Neural cell (in vitro differentiated cells): ENCODE data around the gene PSEN2. TPM values are rescaled to one million over a fixed set of nuclear protein-coding genes. Genes with fewer than 3 reads are reported as not detected.
"Not testable (repeated sequence)": the region's sequence is repeated elsewhere in the genome, so short reads cannot be mapped to it uniquely, and the experiment has no call there.

Experiments
- H2AFZ ChIP-seq: fragments of 200-600, 300-800 bp; sonication (generic), shearing (Covaris generic); 2 replicates; pipeline ENCODE4 v1.6.0; 2014; ENCODE audit warnings: low read depth, mild to moderate bottlenecking, antibody characterized with exemption, low read length, moderate library complexity
- H3F3A ChIP-seq: fragments of 200-600 bp; shearing (Covaris generic); 2 replicates; pipeline ENCODE4 v1.6.1; 2016; ENCODE audit warnings: mild to moderate bottlenecking, moderate library complexity, mixed read lengths, antibody characterized with exemption, low read length; ENCODE audit not compliant: insufficient read depth, poor library complexity, severe bottlenecking
- H3K27ac ChIP-seq: fragments of 200-600, 300-800 bp; sonication (generic), shearing (Covaris generic); 2 replicates; pipeline ENCODE4 v1.5.1; 2014; ENCODE audit warnings: mild to moderate bottlenecking, low read length, moderate library complexity
- H3K27me3 ChIP-seq: fragments of 300-800, 200-600 bp; sonication (generic), shearing (Covaris generic); 2 replicates; pipeline ENCODE4 v1.6.0; 2014; ENCODE audit warnings: mild to moderate bottlenecking, low read depth, low read length, moderate library complexity; ENCODE audit not compliant: insufficient read depth
- H3K36me3 ChIP-seq: fragments of 300-800, 200-600 bp; sonication (generic), shearing (Covaris generic); 2 replicates; pipeline ENCODE4 v1.5.1; 2014; ENCODE audit warnings: mild to moderate bottlenecking, antibody characterized with exemption, low read length, moderate library complexity; ENCODE audit not compliant: insufficient read depth
- H3K4me2 ChIP-seq: fragments of 300-800, 200-600 bp; sonication (generic), shearing (Covaris generic); 2 replicates; pipeline ENCODE4 v1.6.0; 2014; ENCODE audit warnings: mild to moderate bottlenecking, low read length
- H3K4me3 ChIP-seq: fragments of 300-800, 200-600 bp; sonication (generic), shearing (Covaris generic); 2 replicates; pipeline ENCODE4 v1.5.1; 2014; ENCODE audit warnings: mild to moderate bottlenecking, low read length, moderate library complexity
- H3K79me2 ChIP-seq: fragments of 200-600 bp; shearing (Covaris generic); replicated peaks from 2 replicates; pipeline ENCODE4 v1.6.0; 2014; ENCODE audit warnings: mild to moderate bottlenecking, low read length, moderate library complexity; ENCODE audit not compliant: insufficient read depth
- H3K9ac ChIP-seq: fragments of 300-800, 200-600 bp; sonication (generic), shearing (Covaris generic); 2 replicates; pipeline ENCODE4 v1.6.1; 2016; ENCODE audit warnings: mild to moderate bottlenecking, low read length, mixed read lengths
- H3K9me2 ChIP-seq: fragments of 200-600 bp; shearing (Covaris generic); 2 replicates; pipeline ENCODE4 v1.6.1; 2016; ENCODE audit warnings: mild to moderate bottlenecking, low read length, mixed read lengths; ENCODE audit not compliant: insufficient read depth
- H3K9me3 ChIP-seq: fragments of 200-600, 300-800 bp; sonication (generic), shearing (Covaris generic); 2 replicates; pipeline ENCODE4 v1.6.1; 2016; ENCODE audit warnings: mild to moderate bottlenecking, mixed run types, low read length, moderate library complexity, mixed read lengths
- H4K20me1 ChIP-seq: fragments of 200-600 bp; shearing (Covaris generic); 2 replicates; pipeline ENCODE4 v1.6.1; 2016; ENCODE audit warnings: mild to moderate bottlenecking, mixed run types; ENCODE audit not compliant: insufficient read depth
- EP300 ChIP-seq: fragments of 450-650 bp; conservative IDR thresholded peaks from 2 replicates; pipeline ENCODE4 v1.6.1; 2014; ENCODE audit warnings: antibody characterized with exemption, mild to moderate bottlenecking, moderate library complexity; ENCODE audit not compliant: poor library complexity, severe bottlenecking
- EZH2 ChIP-seq: fragments of 200-600, 300-800 bp; shearing (Covaris generic), sonication (generic); IDR thresholded peaks from 2 replicates; pipeline ENCODE4 v1.6.1; 2014; ENCODE audit warnings: antibody characterized with exemption, low read length, borderline replicate concordance, mild to moderate bottlenecking; ENCODE audit not compliant: insufficient read depth, poor library complexity, severe bottlenecking
- MXI1 ChIP-seq: fragments of 450-650 bp; conservative IDR thresholded peaks from 2 replicates; pipeline ENCODE4 v1.6.1; 2014; ENCODE audit warnings: antibody characterized with exemption, mild to moderate bottlenecking; ENCODE audit not compliant: poor library complexity, severe bottlenecking
- POLR2AphosphoS5 ChIP-seq: IDR thresholded peaks from 2 replicates; pipeline ENCODE4 v1.6.1; 2012
- RAD21 ChIP-seq: fragments of 450-650 bp; conservative IDR thresholded peaks from 2 replicates; pipeline ENCODE4 v1.6.1; 2014; ENCODE audit warnings: antibody characterized with exemption, mild to moderate bottlenecking, moderate library complexity
- SMC3 ChIP-seq: fragments of 450-650 bp; conservative IDR thresholded peaks from 2 replicates; pipeline ENCODE4 v1.6.1; 2014; ENCODE audit warnings: antibody characterized with exemption, mild to moderate bottlenecking, moderate library complexity; ENCODE audit not compliant: poor library complexity
- TAF1 ChIP-seq: IDR thresholded peaks from 2 replicates; pipeline ENCODE4 v1.6.1; 2012; ENCODE audit warnings: low read depth
- polyA plus RNA-seq: library from polyadenylated mRNA; depleted of rRNA; stranded (reverse); fragments of >200 nt; gene quantifications from 2 replicates; pipeline ENCODE4 v1.2.3, GENCODE V29; 2014
- TF ChIP-seq, protein P1 (sequence below): IDR thresholded peaks from 2 replicates; pipeline ENCODE4 v1.6.1; 2012; ENCODE audit warnings: borderline replicate concordance
- TF ChIP-seq, protein P2 (sequence below): fragments of 450-650 bp; IDR thresholded peaks from 2 replicates; pipeline ENCODE4 v1.5.1; 2014; ENCODE audit warnings: antibody characterized with exemption, mild to moderate bottlenecking, moderate library complexity; ENCODE audit not compliant: poor library complexity, severe bottlenecking

Gene PSEN2
- polyA plus RNA-seq, 1 donor from 2014 or later: 12.9 TPM

DNA sequence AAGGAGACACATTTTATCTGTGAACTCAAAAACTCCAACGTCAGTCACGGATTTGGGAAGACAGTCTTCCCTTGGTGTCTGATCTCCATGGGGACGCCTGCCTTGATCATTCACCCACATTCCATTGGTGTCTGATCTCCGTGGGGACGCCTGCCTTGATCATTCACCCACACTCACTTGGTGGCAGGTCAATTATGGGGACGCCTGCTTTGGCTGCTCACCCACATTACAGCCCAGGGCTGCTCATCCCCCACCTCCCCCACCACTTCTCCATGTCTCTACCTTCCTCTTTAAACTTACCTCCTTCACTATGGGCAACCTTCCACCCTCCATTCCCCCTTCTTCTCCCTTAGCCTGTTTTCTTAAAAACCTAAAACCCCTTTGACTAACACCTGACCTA lies 36.2 kb upstream of the PSEN2 start:
- H3K36me3 ChIP-seq, H3K9me3 ChIP-seq, H3K79me2 ChIP-seq, H3K27ac ChIP-seq, H3F3A ChIP-seq, H3K4me2 ChIP-seq, H2AFZ ChIP-seq, H3K27me3 ChIP-seq, H3K4me3 ChIP-seq, H3K9ac ChIP-seq, H4K20me1 ChIP-seq, H3K9me2 ChIP-seq: not testable (repeated sequence)

DNA sequence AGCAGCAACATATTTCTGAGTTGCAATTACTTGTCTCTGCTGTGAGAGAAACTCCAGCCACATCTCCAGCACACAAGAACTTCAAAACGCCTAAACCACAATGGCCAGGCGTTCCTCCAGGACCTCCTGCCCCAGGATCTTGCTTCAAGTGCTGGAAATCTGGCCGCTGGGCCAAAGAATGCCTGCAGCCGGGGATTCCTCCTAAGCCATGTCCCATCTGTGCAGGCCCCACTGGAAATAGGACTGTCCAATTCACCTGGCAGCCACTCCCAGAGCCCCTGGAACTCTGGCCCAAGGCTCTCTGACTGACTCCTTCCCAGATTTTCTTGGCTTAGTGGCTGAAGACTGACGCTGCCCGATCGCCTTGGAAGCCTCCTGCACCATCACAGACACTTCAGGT lies 35.0 kb upstream of the PSEN2 start:
- H4K20me1 ChIP-seq, H3K4me3 ChIP-seq, H3K27ac ChIP-seq, H2AFZ ChIP-seq, H3K4me2 ChIP-seq, H3K9me3 ChIP-seq, H3K79me2 ChIP-seq, H3K9ac ChIP-seq, H3K36me3 ChIP-seq, H3K9me2 ChIP-seq, H3K27me3 ChIP-seq, H3F3A ChIP-seq: not testable (repeated sequence)

DNA sequence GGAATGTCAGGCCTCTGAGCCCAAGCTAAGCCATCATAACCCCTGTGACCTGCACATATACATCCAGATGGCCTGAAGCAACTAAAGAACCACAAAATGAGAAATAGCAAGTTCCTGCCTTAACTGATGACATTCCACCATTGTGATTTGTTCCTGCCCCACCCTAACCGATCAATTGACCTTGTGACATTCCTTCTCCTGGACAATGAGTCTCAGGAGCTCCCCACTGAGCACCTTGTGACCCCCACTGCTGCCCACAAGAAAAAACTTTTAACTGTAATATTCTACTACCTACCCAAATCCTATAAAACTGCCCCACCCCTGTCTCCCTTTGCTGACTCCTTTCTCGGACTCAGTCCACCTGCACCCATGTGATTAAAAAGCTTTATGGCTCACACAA lies 32.5 kb upstream of the PSEN2 start:
- not testable (repeated sequence) for H3K79me2 ChIP-seq, H3K9me3 ChIP-seq, H3K27ac ChIP-seq, H3K9ac ChIP-seq, H3K4me3 ChIP-seq, H3K36me3 ChIP-seq, H4K20me1 ChIP-seq, H3K9me2 ChIP-seq, H3K27me3 ChIP-seq, H3K4me2 ChIP-seq, H2AFZ ChIP-seq, H3F3A ChIP-seq

DNA sequence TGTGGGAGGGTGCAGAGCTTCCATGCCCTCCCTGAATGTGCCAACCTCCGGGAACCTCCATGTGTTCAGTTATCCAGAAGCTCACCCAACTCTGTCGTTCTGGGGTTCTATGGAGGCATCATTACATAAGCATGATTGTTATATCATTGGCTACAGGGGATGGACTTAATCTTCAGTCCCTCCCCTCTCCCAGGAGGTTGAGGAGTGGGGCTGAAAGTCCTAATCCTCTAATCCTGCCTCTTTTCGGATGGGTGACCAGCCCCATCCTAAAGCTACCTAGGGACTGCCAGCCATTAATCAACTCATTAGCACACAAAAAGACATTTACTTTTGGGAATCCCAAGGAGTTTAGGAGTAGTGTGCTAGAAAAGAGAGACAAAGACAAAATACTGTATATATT lies 32.0 kb upstream of the PSEN2 start:
- Histone ChIP-seq H3K4me3 (no peak overlapping the region), H3K79me2 (no peaks in the 10 kb centered on the region), H3K4me2 (no peak overlapping the region), H3K9me2 (no peaks in the 10 kb centered on the region), H3K9ac (no peak overlapping the region), H2AFZ (no peak overlapping the region), H3K9me3 (no peaks in the 10 kb centered on the region), H3K27ac (no peak overlapping the region), H3K27me3 (no peaks in the 10 kb centered on the region), H3K36me3 (no peaks in the 10 kb centered on the region), H4K20me1 (no peaks in the 10 kb centered on the region), H3F3A (no peaks in the 10 kb centered on the region)
- TF ChIP-seq RAD21: no peak
- no peak for TF ChIP-seq TAF1
- TF ChIP-seq POLR2AphosphoS5: no peak
- TF ChIP-seq EP300: no peak
- TF ChIP-seq, protein P1, sequence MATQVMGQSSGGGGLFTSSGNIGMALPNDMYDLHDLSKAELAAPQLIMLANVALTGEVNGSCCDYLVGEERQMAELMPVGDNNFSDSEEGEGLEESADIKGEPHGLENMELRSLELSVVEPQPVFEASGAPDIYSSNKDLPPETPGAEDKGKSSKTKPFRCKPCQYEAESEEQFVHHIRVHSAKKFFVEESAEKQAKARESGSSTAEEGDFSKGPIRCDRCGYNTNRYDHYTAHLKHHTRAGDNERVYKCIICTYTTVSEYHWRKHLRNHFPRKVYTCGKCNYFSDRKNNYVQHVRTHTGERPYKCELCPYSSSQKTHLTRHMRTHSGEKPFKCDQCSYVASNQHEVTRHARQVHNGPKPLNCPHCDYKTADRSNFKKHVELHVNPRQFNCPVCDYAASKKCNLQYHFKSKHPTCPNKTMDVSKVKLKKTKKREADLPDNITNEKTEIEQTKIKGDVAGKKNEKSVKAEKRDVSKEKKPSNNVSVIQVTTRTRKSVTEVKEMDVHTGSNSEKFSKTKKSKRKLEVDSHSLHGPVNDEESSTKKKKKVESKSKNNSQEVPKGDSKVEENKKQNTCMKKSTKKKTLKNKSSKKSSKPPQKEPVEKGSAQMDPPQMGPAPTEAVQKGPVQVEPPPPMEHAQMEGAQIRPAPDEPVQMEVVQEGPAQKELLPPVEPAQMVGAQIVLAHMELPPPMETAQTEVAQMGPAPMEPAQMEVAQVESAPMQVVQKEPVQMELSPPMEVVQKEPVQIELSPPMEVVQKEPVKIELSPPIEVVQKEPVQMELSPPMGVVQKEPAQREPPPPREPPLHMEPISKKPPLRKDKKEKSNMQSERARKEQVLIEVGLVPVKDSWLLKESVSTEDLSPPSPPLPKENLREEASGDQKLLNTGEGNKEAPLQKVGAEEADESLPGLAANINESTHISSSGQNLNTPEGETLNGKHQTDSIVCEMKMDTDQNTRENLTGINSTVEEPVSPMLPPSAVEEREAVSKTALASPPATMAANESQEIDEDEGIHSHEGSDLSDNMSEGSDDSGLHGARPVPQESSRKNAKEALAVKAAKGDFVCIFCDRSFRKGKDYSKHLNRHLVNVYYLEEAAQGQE: no peak
- TF ChIP-seq SMC3: no peak
- no peak for TF ChIP-seq EZH2
- TF ChIP-seq MXI1: no peak
- TF ChIP-seq, protein P2, sequence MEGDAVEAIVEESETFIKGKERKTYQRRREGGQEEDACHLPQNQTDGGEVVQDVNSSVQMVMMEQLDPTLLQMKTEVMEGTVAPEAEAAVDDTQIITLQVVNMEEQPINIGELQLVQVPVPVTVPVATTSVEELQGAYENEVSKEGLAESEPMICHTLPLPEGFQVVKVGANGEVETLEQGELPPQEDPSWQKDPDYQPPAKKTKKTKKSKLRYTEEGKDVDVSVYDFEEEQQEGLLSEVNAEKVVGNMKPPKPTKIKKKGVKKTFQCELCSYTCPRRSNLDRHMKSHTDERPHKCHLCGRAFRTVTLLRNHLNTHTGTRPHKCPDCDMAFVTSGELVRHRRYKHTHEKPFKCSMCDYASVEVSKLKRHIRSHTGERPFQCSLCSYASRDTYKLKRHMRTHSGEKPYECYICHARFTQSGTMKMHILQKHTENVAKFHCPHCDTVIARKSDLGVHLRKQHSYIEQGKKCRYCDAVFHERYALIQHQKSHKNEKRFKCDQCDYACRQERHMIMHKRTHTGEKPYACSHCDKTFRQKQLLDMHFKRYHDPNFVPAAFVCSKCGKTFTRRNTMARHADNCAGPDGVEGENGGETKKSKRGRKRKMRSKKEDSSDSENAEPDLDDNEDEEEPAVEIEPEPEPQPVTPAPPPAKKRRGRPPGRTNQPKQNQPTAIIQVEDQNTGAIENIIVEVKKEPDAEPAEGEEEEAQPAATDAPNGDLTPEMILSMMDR: no peak
